H1 (cell line): ENCODE results near the gene PRELID2. TPM values are rescaled to one million over a fixed set of nuclear protein-coding genes. Genes with fewer than 3 reads are reported as not detected.

Experiments
- HDAC6 ChIP-seq: IDR thresholded peaks from one replicate; pipeline ENCODE4 v1.7.1; 2012; ENCODE audit warnings: low read depth, mild to moderate bottlenecking, inconsistent platforms, low read length, moderate library complexity
- USF2 ChIP-seq: IDR thresholded peaks from 2 replicates; pipeline ENCODE4 v1.6.1; 2011; ENCODE audit warnings: low read length, improper control_type of control experiment
- polyA plus RNA-seq, 7 experiments: library from polyadenylated mRNA; depleted of rRNA in 3 of 7; stranded (reverse) in 5 of 7; unstranded in 2 of 7; fragments of >200 nt in 5 of 7; fragments of 200-250 nt in 2 of 7; gene quantifications; 1 replicate in 5 of 7; 2 replicates in 1 of 7; 4 replicates in 1 of 7; pipeline versions ENCODE4 v1.2.1 to v1.2.3, GENCODE V29; 2011 to 2013; ENCODE audit warnings: missing spikeins in 2 of 7, mixed read lengths in 2 of 7
- total RNA-seq: library from RNA; stranded (reverse); fragmentation: NEBNext Ultra II Directional; extraction: Animal tissue kit (Norgen Biotek cat#: 25700); gene quantifications from 2 replicates; pipeline ENCODE4 v1.2.1, GENCODE V29; 2021

The PRELID2 gene
- total and polyA plus RNA-seq, 2 of the 8 experiments (the other 6 are each of a cell fraction or from before 2014, with no cell fraction given), result 2.2 to 7.8 TPM

DNA sequence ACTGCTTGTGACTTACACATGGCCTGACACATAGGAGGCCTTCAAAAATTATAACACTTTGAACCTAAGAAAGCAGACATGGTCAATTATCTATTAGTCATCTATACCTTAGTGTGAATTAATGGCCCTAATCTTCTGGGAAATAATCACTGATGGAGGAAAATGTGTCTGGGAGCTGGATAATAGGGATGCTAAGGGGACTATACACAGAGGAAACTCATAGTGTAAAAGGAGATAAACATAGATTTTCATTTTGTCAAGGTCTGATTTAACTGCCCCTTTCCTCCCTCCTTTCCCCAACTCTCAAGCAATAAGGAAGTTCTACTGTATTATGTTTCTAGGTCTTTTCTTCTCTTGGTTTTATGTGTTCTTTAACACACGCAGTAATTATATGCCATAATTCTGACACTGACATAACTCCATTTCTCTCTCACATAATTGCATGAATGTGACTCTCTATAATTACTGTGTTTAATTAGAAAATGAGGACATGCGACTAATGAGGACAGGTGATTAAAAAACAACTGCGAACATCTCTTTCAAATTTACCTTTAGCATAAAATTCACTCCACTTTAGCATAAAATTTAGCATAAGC lies 18.7 kb upstream of the PRELID2 start (continued):
- no peak for TF ChIP-seq USF2
- TF ChIP-seq HDAC6, result no peak
